SIG-M5 (cell line): Measurements from ENCODE around the gene CCDC57.

Experiments used
- DNase-seq: peaks from one replicate; lab custom pipeline; 2025; lab: John Stamatoyannopoulos, UW

Gene CCDC57

GRCh38 chr17:82235056-82235774 is 22.6 kb upstream of the CCDC57 start:
- no peak for DNase-seq

- DNase-seq = no peak
Measured at GRCh38 chr17:82234211-82235055, 21.8 kb upstream of the CCDC57 start.

GRCh38 chr17:82232876-82233785 is 20.5 kb upstream of the CCDC57 start:
- no peak for DNase-seq

GRCh38 chr17:82232322-82232820 is 19.7 kb upstream of the CCDC57 start:
- no peak for DNase-seq

- peak; percentile 51 for DNase-seq
Measured at GRCh38 chr17:82231562-82232321, 19.1 kb upstream of the CCDC57 start.

- no peak for DNase-seq
Measured at GRCh38 chr17:82231312-82231561, 18.6 kb upstream of the CCDC57 start.

GRCh38 chr17:82230609-82231311 is 18.1 kb upstream of the CCDC57 start:
- DNase-seq = no peak

- DNase-seq = no peak
Measured at GRCh38 chr17:82229698-82230608, 17.3 kb upstream of the CCDC57 start.

GRCh38 chr17:82228842-82229697 is 16.4 kb upstream of the CCDC57 start, which contains the start of gene SLC16A3:
SLC16A3 (plus strand) TSS chr17:82229042; CDS start chr17:82236009, 6,967 bp downstream.
- DNase-seq = no peak

GRCh38 chr17:82228278-82228841 is 15.7 kb upstream of the CCDC57 start:
- DNase-seq = no peak

- no peak for DNase-seq
Measured at GRCh38 chr17:82227629-82228277, 15.1 kb upstream of the CCDC57 start.

- no peak for DNase-seq
Measured at GRCh38 chr17:82226809-82227628, 14.4 kb upstream of the CCDC57 start.

- no peak for DNase-seq
Measured at GRCh38 chr17:82226146-82226808, 13.6 kb upstream of the CCDC57 start.

GRCh38 chr17:82225368-82226029 is 12.9 kb upstream of the CCDC57 start:
- DNase-seq = no peak

GRCh38 chr17:82224666-82225065 is 12.0 kb upstream of the CCDC57 start:
- no peak for DNase-seq

GRCh38 chr17:82223517-82223916 is 10.9 kb upstream of the CCDC57 start:
- no peak for DNase-seq
